HG02678 (cell line): ENCODE results near the gene EMC9.

Source experiments
- ATAC-seq: cut with Tn5 transposase; IDR thresholded peaks from one replicate; pipeline ENCODE4 v1.9.1; 2021; ENCODE audit warnings: mild to moderate bottlenecking, moderate library complexity; ENCODE audit not compliant: unreplicated experiment

EMC9 gene

DNA sequence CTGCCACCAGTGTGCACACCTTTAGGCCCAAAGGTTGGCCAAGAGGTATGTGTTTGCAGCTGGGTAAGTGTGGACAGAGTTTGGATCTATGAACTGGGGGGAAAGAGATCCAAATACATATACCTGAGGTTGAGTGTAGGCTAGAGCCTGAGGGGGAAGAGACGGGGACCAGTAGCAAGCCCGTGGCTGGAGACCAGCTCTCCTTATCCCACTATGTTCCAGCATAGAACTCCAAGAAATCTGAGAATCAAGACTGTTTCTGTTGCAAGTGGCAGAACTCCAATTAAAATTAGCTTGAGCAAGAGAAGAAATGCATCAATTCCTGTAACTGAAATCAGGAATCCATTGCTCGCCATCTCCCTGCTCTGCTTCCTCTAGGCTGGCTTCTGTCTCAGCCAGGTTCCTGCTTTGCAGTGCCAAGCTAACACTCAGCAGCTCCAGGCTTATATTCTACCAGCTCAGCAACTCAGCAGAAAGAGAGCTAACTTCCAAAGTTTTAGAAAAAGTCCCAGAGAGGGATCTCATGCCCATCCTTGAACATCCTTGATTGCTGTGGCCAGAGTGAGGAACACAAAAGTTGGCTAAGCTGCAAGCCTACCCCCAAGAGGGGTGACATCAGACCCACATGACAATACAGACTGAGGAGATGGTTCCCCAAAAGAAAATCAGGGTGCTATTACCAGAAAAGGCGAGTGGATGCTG is 48.7 kb downstream of the EMC9 start:
- no peak for ATAC-seq

DNA sequence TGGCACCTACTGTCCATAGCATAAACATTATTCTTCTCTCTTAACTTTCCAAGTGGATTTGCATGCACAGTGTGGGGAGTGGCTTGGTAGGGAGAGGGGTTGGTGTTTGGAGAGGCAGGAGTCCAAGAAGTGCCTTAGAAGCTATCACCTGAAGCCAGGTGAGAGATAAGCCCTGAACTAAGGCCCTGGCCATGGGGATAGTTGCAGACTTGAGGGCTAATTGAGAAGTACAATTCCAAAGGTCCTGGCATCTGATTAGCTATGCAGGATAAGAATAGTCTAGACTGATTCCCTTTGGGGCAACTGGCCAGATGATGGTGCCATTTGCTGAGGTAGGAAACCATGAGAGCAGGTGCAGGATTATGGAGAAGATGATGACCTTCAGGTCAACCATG is 49.3 kb downstream of the EMC9 start:
- no peak for ATAC-seq

GRCh38 chr14:24089890-24090289 is 51.5 kb downstream of the EMC9 start:
- no peak for ATAC-seq
